Stimulated activated CD8-positive, alpha-beta memory T cell treated with anti-CD3 and anti-CD28 coated beads, Interleukin-12 subunit alpha, Interleukin-12 subunit beta, amount 100 ng/mL, for 24 hours (primary cell): ENCODE results near the gene L3MBTL3.

ENCODE experiments used
- DNase-seq: peaks from one replicate; pipeline ENCODE4 v3.0.0-alpha.2; 2020; ENCODE audit errors: extremely low read depth

Gene L3MBTL3

GRCh38 chr6:130018292-130018743, at the start of gene L3MBTL3:
L3MBTL3 (plus strand) TSS chr6:130018581; CDS start chr6:130042700, 24,119 bp downstream.
- peak; percentile 68 for DNase-seq

GRCh38 chr6:129969064-129969463, 49.3 kb upstream of the L3MBTL3 start:
- DNase-seq: no peak

GRCh38 chr6:129976110-129976509, 42.3 kb upstream of the L3MBTL3 start:
- no peak for DNase-seq

GRCh38 chr6:129978148-129978916, 40.0 kb upstream of the L3MBTL3 start:
- DNase-seq: no peak

GRCh38 chr6:129980821-129981220, 37.6 kb upstream of the L3MBTL3 start:
- DNase-seq: no peak

- no peak for DNase-seq
Observed at GRCh38 chr6:129981598-129981997, 36.8 kb upstream of the L3MBTL3 start.

GRCh38 chr6:129989396-129989795, 29.0 kb upstream of the L3MBTL3 start:
- no peak for DNase-seq

- DNase-seq: no peak
Observed at GRCh38 chr6:129992881-129993280, 25.5 kb upstream of the L3MBTL3 start.

- no peak for DNase-seq
Observed at GRCh38 chr6:129994410-129994809, 24.0 kb upstream of the L3MBTL3 start.

GRCh38 chr6:129996387-129996786, 22.0 kb upstream of the L3MBTL3 start:
- no peak for DNase-seq

GRCh38 chr6:130000526-130001421, 17.6 kb upstream of the L3MBTL3 start:
- DNase-seq: no peak

- DNase-seq: no peak
Observed at GRCh38 chr6:130008236-130008873, 10.0 kb upstream of the L3MBTL3 start.

- DNase-seq: no peak
Observed at GRCh38 chr6:130009146-130009545, 9.2 kb upstream of the L3MBTL3 start.

- DNase-seq: no peak
Observed at GRCh38 chr6:130010387-130010786, 8.0 kb upstream of the L3MBTL3 start.

GRCh38 chr6:130012728-130013127, 5.7 kb upstream of the L3MBTL3 start:
- DNase-seq: no peak

- DNase-seq: no peak
Observed at GRCh38 chr6:130018744-130019325, 454 bp downstream of the L3MBTL3 start.

GRCh38 chr6:130019326-130020072, 1.1 kb downstream of the L3MBTL3 start:
- no peak for DNase-seq

- DNase-seq: no peak
Observed at GRCh38 chr6:130020073-130020906, 1.9 kb downstream of the L3MBTL3 start.

GRCh38 chr6:130020907-130021629, 2.7 kb downstream of the L3MBTL3 start:
- peak; percentile 49 for DNase-seq

- DNase-seq: no peak
Observed at GRCh38 chr6:130026859-130027258, 8.5 kb downstream of the L3MBTL3 start.
